MM.1S (cell line): ENCODE results near the gene AFF4.

ENCODE experiments used
- EZH2 ChIP-seq: fragments of 300-600 bp; sonication (generic); optimal IDR thresholded peaks from 2 replicates; pipeline ENCODE3; 2017; ENCODE audit warnings: low read depth, mild to moderate bottlenecking, antibody characterized with exemption, low read length, mixed read lengths
- EZH2phosphoT487 ChIP-seq: fragments of 300-600 bp; sonication (generic); IDR thresholded peaks from 2 replicates; pipeline ENCODE4 v1.6.1; 2018; ENCODE audit warnings: antibody characterized with exemption, low read length
- TF ChIP-seq, protein P1 (sequence below): fragments of 300-600 bp; sonication (generic); IDR thresholded peaks from 2 replicates; pipeline ENCODE4 v1.5.1; 2016; ENCODE audit warnings: antibody characterized with exemption, low read length, mixed read lengths

DNA sequence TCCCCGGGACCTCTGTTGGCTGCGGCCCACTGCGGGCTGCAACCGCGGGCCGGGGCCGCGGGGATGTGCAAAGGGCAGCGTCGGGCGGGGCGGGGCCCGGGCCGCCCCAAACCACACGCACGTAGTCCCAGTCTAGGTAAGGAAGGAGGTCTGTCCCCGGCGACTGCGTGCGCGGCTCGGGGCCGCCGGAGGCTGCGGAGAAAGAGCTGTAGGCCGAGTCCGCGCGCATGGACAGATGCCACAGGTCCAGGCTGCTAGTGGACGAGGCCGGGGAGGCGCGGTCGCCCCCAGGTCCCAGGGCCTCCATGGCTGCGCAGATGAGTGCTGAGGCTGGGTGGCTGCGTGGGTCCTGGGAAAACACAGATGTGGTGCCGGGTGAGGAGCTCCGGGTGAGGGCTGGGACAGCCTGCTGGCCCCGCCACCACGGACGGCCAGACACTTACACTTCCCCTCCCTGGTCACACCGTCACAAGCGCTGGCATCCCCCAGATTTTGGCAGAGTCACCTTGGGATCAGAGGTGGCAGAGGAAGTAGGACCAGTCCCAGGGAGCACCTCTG is 137.5 kb downstream of the AFF4 start:
- TF ChIP-seq, protein P1, sequence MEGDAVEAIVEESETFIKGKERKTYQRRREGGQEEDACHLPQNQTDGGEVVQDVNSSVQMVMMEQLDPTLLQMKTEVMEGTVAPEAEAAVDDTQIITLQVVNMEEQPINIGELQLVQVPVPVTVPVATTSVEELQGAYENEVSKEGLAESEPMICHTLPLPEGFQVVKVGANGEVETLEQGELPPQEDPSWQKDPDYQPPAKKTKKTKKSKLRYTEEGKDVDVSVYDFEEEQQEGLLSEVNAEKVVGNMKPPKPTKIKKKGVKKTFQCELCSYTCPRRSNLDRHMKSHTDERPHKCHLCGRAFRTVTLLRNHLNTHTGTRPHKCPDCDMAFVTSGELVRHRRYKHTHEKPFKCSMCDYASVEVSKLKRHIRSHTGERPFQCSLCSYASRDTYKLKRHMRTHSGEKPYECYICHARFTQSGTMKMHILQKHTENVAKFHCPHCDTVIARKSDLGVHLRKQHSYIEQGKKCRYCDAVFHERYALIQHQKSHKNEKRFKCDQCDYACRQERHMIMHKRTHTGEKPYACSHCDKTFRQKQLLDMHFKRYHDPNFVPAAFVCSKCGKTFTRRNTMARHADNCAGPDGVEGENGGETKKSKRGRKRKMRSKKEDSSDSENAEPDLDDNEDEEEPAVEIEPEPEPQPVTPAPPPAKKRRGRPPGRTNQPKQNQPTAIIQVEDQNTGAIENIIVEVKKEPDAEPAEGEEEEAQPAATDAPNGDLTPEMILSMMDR, result no peak
- TF ChIP-seq EZH2, result no peak
- TF ChIP-seq EZH2phosphoT487, result no peak
